LNCaP clone FGC (cell line): ENCODE measurements around the gene ADM2.

Source experiments
- DNase-seq: peaks from one replicate; pipeline ENCODE4 v3.0.0-alpha.2; 2011; ENCODE audit warnings: low read depth
- H3K4me3 ChIP-seq: 2 replicates; pipeline ENCODE4 v1.5.1; 2011; ENCODE audit warnings: mild to moderate bottlenecking, low read depth, low read length, control low read depth
- CTCF ChIP-seq: IDR thresholded peaks from 2 replicates; pipeline ENCODE4 v1.5.1; 2012; ENCODE audit warnings: mild to moderate bottlenecking; ENCODE audit not compliant: control insufficient read depth, insufficient read depth; ENCODE audit errors: extremely low read depth

The ADM2 gene

DNA sequence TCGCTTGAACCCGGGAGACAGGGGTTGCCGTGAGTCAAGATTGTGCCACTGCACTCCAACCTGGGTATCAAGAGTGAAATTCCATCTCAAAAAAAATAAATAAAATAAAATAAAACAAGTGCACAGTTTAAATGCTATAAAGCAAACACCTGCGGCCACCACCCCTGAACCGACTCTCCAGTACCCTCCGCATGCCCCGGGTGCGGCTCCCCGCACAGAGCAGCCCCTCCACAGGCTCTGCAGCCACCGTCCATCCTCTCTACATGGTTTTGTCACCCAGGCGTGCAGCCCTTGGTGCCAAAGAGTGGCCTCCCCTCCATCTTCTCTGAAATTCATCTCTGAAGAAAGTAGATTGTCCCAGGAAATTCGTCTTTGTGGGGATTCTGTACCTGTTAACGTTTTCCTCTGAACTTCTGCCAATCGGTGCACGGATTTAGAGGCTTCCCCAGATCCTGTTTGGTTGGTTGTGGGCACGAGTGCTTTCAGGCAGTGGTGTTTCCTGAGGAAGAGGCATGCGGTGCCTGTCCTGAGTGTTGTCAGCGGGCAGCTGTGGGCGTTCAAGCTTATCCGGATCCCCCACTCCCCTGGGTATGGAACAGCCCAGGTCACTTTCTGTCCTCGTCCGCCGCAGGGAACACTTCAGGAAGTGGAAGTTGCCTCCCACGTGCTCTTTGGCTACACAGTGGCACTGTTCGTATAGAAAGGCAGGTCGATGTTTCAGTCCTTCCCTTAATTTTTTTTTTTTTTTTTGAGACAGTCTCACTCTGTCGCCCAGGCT is 9.4 kb downstream of the ADM2 start:
- no peak for DNase-seq
- H3K4me3 ChIP-seq: no peak overlapping the region
- TF ChIP-seq CTCF: no peak

DNA sequence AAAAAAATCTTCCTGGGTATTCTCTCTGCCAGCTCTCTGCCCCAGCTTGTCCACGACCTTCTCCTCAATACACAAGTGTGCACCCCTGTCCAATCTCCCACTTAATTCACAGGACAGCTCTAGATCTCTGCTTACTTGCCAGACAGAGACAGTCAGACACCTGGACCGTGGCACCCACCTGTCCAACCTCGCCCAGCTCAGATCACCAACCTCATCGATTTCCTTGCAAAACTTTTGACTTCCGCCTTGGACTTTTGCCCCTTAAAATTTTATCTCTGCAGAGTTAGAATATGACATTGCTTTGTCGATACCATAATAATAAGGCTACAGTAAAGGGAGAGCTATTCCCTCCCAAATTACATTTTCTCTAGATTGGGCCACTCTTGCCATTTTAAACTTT is 15.8 kb downstream of the ADM2 start:
- H3K4me3 ChIP-seq: no peak overlapping the region
- no peak for TF ChIP-seq CTCF
- no peak for DNase-seq

DNA sequence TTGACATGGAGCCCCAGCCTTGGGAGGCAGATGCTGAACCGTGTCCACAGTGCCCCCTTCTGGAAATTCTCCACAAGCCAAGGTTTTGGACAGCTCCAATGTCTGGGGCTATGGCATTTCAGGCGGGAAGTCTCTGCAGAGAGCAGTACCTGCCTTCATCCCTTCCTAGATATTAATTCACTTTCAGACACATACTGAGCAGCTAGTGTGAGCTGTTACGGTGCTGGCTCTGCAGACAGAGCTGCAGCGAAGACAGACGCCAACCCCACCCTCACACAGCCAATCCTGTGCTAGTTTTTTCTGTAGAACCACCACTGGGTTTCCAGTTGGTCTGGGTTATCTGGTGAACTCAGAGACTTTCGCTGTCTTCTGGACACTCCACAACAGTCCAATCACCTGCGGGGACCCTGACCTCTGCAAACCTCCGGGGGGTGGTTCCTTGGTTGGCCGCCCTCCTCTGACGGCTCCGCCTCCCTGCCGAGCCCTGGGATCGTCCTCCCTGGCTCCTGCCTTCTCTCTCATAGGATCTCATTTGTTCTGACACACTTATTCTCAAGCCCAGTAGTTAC is 17.1 kb downstream of the ADM2 start:
- no peak for DNase-seq
- H3K4me3 ChIP-seq: no peak overlapping the region
- peak; percentile 59 for TF ChIP-seq CTCF

GRCh38 chr22:50500452-50500851 is 19.1 kb downstream of the ADM2 start:
- no peak for DNase-seq
- no peak for TF ChIP-seq CTCF
- H3K4me3 ChIP-seq: no peak overlapping the region

- no peak overlapping the region for H3K4me3 ChIP-seq
- TF ChIP-seq CTCF: no peak
- no peak for DNase-seq
These were observed 20.8 kb downstream of the ADM2 start for GRCh38 chr22:50502096-50502495.

DNA sequence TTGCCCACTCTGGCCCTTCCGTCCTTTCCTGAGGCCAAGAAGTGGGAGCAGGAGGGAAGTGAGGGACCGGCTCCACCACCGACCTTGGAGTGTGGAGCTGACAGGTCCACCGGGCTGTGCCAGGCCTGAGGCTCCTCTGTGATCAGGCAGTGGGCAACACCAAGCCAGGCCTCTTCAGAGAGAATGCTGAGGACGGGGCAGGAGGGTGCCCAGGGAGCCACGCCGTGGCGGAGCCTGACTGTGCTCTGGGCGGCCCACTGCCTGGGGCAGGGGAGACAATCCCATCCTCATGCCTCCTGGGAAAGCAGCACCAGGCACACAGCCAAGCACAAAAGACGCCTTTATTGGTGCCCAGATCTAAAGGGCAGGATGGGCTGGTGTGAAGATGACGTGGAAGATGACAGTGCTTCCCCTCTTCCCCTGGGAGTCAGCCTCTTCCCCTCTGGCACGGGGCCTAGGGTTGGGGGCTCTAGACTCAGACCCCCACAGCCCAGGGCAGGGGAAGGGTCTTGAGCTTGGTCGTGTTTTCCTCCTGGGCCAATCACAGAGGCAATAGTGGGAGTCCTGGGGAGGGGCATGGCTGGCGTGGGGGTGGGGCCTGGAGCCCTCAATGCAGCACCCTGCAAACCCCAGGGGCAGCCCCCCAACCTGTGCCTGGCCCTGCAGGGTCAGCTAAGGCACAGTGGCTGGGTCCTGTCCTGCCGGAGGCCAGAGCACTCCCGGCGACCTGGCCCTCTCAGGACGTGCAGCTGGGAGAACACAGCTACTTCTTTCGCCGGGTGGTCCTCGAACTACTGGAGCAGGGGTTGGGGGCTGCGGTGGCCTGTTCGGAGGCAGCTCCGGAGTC is 21.5 kb downstream of the ADM2 start:
- no peak overlapping the region for H3K4me3 ChIP-seq
- no peak for TF ChIP-seq CTCF
- DNase-seq: no peak
